MM.1S (cell line): ENCODE measurements around the gene NT5C3A.

Experiments
- DNase-seq: peaks from one replicate; pipeline ENCODE4 v3.0.0-alpha.2; 2015
- H2AFZ ChIP-seq: fragments of 300-600 bp; sonication (generic); 2 replicates; pipeline ENCODE4 v1.6.0; 2016; ENCODE audit warnings: antibody characterized with exemption, low read length
- H3F3A ChIP-seq: fragments of 300-600 bp; sonication (generic); 2 replicates; pipeline ENCODE4 v1.6.1; 2016; ENCODE audit warnings: mild to moderate bottlenecking, antibody characterized with exemption, low read length, moderate library complexity, mixed read lengths; ENCODE audit not compliant: insufficient read depth
- H3K27ac ChIP-seq: fragments of 300-600 bp; sonication (generic); 2 replicates; pipeline ENCODE4 v1.5.1; 2016; ENCODE audit warnings: mild to moderate bottlenecking, low read length
- H3K27me3 ChIP-seq: fragments of 300-600 bp; sonication (generic); replicated peaks from 2 replicates; pipeline ENCODE4 v1.6.0; 2016; ENCODE audit warnings: low read length; ENCODE audit not compliant: insufficient read depth
- H3K36me3 ChIP-seq: fragments of 300-600 bp; sonication (generic); replicated peaks from 2 replicates; pipeline ENCODE4 v1.6.1; 2016; ENCODE audit warnings: mild to moderate bottlenecking, low read length, mixed read lengths; ENCODE audit not compliant: insufficient read depth
- H3K4me1 ChIP-seq: fragments of 300-600 bp; sonication (generic); 2 replicates; pipeline ENCODE4 v1.6.1; 2016; ENCODE audit warnings: low read length, mixed read lengths
- H3K4me2 ChIP-seq: fragments of 300-600 bp; sonication (generic); 2 replicates; pipeline ENCODE4 v1.6.0; 2016; ENCODE audit warnings: low read depth, low read length
- H3K4me3 ChIP-seq: fragments of 300-600 bp; sonication (generic); 2 replicates; pipeline ENCODE4 v1.5.1; 2016; ENCODE audit warnings: low read length, mixed read lengths
- H3K79me2 ChIP-seq: fragments of 300-600 bp; sonication (generic); 2 replicates; pipeline ENCODE4 v1.6.1; 2016; ENCODE audit warnings: mixed run types, low read length, mixed read lengths
- H3K9ac ChIP-seq: fragments of 300-600 bp; sonication (generic); 2 replicates; pipeline ENCODE4 v1.6.1; 2016; ENCODE audit warnings: low read length, mixed read lengths
- H3K9me2 ChIP-seq: fragments of 300-600 bp; sonication (generic); replicated peaks from 2 replicates; pipeline ENCODE4 v1.6.1; 2016; ENCODE audit warnings: mild to moderate bottlenecking, low read length, mixed read lengths; ENCODE audit not compliant: insufficient read depth
- H3K9me3 ChIP-seq: fragments of 300-600 bp; sonication (generic); replicated peaks from 2 replicates; pipeline ENCODE4 v1.6.1; 2016; ENCODE audit warnings: mild to moderate bottlenecking, low read length, mixed read lengths; ENCODE audit not compliant: insufficient read depth
- H4K20me1 ChIP-seq: fragments of 300-600 bp; sonication (generic); 2 replicates; pipeline ENCODE4 v1.6.1; 2016; ENCODE audit warnings: mild to moderate bottlenecking, low read length, moderate library complexity, mixed read lengths; ENCODE audit not compliant: insufficient read depth
- EZH2 ChIP-seq: fragments of 300-600 bp; sonication (generic); optimal IDR thresholded peaks from 2 replicates; pipeline ENCODE3; 2017; ENCODE audit warnings: low read depth, mild to moderate bottlenecking, antibody characterized with exemption, low read length, mixed read lengths
- EZH2phosphoT487 ChIP-seq: fragments of 300-600 bp; sonication (generic); IDR thresholded peaks from 2 replicates; pipeline ENCODE4 v1.6.1; 2018; ENCODE audit warnings: antibody characterized with exemption, low read length
- TF ChIP-seq, protein P1 (sequence below): fragments of 300-600 bp; sonication (generic); IDR thresholded peaks from 2 replicates; pipeline ENCODE4 v1.5.1; 2016; ENCODE audit warnings: antibody characterized with exemption, low read length, mixed read lengths

The NT5C3A gene

DNA sequence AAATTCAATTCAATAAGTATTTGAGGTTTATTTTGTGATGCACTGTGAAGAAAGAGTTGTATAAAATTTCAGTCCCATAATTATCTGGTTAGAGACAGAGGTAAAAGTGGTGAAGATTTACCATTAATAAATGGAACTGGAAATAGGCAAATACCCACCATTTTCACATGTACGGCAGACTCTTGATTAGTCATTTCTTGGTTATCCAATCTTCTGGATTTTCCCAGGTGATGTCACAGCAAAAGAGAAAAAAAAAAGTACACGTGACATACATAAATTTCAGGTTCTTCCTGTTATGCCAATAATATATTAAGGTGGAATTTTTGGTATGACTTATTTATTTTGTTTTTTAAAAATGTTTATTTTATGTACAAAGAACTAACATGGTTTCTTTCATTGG lies 26.8 kb downstream of the NT5C3A start:
- Histone ChIP-seq H3K4me3 (no peak overlapping the region), H3K27ac (no peak overlapping the region), H3K79me2 (peaks cover 79% of the 10 kb centered on the region), H3K4me2 (no peak overlapping the region), H3K4me1 (peaks cover 11% of the 10 kb centered on the region; the same call in 1 of the 2 replicates), H3K9me2 (no peaks in the 10 kb centered on the region), H4K20me1 (no peaks in the 10 kb centered on the region), H3K36me3 (no peaks in the 10 kb centered on the region), H3K9me3 (no peaks in the 10 kb centered on the region), H2AFZ (no peak overlapping the region), H3K9ac (no peak overlapping the region), H3K27me3 (no peaks in the 10 kb centered on the region), H3F3A (peaks cover 14% of the 10 kb centered on the region)
- no peak for DNase-seq
- TF ChIP-seq EZH2 = no peak
- TF ChIP-seq, protein P1, sequence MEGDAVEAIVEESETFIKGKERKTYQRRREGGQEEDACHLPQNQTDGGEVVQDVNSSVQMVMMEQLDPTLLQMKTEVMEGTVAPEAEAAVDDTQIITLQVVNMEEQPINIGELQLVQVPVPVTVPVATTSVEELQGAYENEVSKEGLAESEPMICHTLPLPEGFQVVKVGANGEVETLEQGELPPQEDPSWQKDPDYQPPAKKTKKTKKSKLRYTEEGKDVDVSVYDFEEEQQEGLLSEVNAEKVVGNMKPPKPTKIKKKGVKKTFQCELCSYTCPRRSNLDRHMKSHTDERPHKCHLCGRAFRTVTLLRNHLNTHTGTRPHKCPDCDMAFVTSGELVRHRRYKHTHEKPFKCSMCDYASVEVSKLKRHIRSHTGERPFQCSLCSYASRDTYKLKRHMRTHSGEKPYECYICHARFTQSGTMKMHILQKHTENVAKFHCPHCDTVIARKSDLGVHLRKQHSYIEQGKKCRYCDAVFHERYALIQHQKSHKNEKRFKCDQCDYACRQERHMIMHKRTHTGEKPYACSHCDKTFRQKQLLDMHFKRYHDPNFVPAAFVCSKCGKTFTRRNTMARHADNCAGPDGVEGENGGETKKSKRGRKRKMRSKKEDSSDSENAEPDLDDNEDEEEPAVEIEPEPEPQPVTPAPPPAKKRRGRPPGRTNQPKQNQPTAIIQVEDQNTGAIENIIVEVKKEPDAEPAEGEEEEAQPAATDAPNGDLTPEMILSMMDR = no peak
- TF ChIP-seq EZH2phosphoT487 = no peak

DNA sequence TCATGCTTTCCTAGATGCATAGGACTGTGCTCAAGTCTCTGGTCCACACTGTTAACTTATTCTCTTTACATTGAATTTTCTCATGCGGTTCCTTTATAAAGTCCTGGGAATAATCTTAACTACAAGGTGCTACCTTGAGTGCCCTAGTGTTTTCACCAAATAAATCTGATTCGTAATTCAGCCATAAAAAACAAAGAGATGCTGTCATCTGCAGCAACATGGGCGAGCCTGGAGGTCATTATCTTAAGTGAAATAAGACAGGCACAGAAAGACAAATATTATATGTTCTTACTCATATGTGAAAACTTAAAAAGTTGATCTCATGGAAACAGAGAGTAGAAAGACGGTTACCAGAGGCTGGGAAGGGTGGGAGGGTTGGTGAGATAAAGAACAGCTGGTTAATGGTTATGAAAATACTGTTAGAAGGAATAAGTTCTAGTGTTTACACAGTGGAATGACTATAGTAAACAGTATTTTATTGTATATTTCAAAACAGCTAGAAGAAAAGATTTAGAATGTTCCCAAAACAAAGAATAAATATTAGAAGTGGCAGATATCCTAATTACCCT lies 38.3 kb downstream of the NT5C3A start:
- H3K79me2 ChIP-seq = peaks cover 13% of the 10 kb centered on the region
- H3K9me2 ChIP-seq = no peaks in the 10 kb centered on the region
- no peaks in the 10 kb centered on the region for H3K4me1 ChIP-seq
- H4K20me1 ChIP-seq = no peaks in the 10 kb centered on the region
- no peak overlapping the region for H3K27ac ChIP-seq
- no peak overlapping the region for H3K4me2 ChIP-seq
- H3K4me3 ChIP-seq = no peak overlapping the region
- H3K9ac ChIP-seq = no peak overlapping the region
- DNase-seq = no peak
- no peak overlapping the region for H2AFZ ChIP-seq
- H3K9me3 ChIP-seq = no peaks in the 10 kb centered on the region
- TF ChIP-seq, protein P1 = no peak
- TF ChIP-seq EZH2 (no peak), EZH2phosphoT487 (no peak)
- H3F3A ChIP-seq = no peaks in the 10 kb centered on the region
- no peaks in the 10 kb centered on the region; the same call in 1 of the 2 replicates for H3K36me3 ChIP-seq
- no peaks in the 10 kb centered on the region for H3K27me3 ChIP-seq

DNA sequence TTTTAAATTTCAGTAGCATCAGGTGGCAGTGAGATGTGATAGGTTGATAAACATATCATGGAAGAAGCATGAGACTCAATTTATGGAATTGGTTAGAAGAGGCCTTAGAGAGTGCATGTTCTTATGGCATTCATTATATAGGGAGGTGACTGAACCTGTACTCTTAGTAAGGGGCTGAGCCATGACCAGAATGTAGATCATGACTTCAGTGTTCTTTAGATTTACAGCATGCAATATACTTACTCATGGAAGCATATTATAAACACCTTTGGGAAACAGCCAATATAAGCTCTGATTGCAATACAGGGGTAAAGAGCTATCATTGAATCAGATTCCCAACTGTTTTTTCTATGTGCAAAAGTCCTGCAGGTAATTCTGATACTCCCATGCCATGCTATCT lies 50.2 kb downstream of the NT5C3A start:
- Histone ChIP-seq H3K27me3 (no peaks in the 10 kb centered on the region), H2AFZ (no peak overlapping the region), H4K20me1 (no peaks in the 10 kb centered on the region), H3K79me2 (no peaks in the 10 kb centered on the region), H3K4me2 (no peak overlapping the region), H3K4me3 (no peak overlapping the region), H3K36me3 (no peaks in the 10 kb centered on the region; the same call in 1 of the 2 replicates), H3K4me1 (no peaks in the 10 kb centered on the region), H3K9me3 (no peaks in the 10 kb centered on the region), H3F3A (no peaks in the 10 kb centered on the region), H3K9me2 (no peaks in the 10 kb centered on the region), H3K27ac (no peak overlapping the region), H3K9ac (no peak overlapping the region)
- DNase-seq = no peak
- TF ChIP-seq EZH2phosphoT487 (no peak), EZH2 (no peak)
- TF ChIP-seq, protein P1 = no peak
